ENCODE measurements around the gene ACP7. TPM values are rescaled to one million over a fixed set of nuclear protein-coding genes. Genes with fewer than 3 reads are reported as not detected.

Gene ACP7
- total and polyA plus RNA-seq, 2 of the 4 experiments (the other 2 are of a cell fraction): not detected

DNA sequence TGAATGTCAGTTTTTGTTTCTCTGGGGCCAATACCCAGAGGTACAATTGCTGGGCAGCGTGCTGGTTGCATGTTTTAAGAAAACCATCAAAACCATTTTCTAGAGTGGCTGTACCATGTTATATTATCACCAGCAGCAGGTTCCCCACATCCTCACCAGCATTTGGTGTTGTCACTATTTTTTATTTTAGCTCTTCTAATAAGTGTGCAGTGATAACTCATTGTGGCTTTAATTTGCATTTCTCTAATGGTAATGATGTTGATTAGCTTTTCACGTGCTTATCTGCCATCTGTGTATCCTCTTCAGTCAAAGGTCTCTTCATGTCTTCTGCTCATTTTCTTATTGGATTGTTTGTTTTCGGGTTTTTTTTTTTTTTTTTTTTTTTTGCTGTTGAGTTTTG, 63.3 kb downstream of the ACP7 start:
- Histone ChIP-seq H2BK15ac (ENCODE audit: low read depth, low read length) (no peak overlapping the region), H3K18ac (ENCODE audit: low read depth, low read length) (no peak overlapping the region), H2AFZ (replicated peaks; ENCODE audit: low read length, poor library complexity) (no peak overlapping the region), H3K9me1 (ENCODE audit: insufficient read depth, low read length) (peaks cover 8% of the 10 kb centered on the region; the same call in 1 of the 2 replicates), H2AK9ac (replicated peaks; ENCODE audit: low read depth, low read length, poor library complexity) (no peak overlapping the region), H3K14ac (replicated peaks; ENCODE audit: low read depth, low read length) (no peak overlapping the region), H3K36me3 (ENCODE audit: control insufficient read depth, insufficient read depth, low read length) (peaks cover 3% of the 10 kb centered on the region; the same call in 1 of the 2 replicates), H4K8ac (ENCODE audit: low read depth in 2 of 2, low read length in 2 of 2) (no peak overlapping the region), H2BK120ac (ENCODE audit: low read depth, low read length) (no peak overlapping the region), H4K20me1 (ENCODE audit: insufficient read depth, low read length) (peaks cover 50% of the 10 kb centered on the region), H3K4me1 (ENCODE audit: control insufficient read depth, insufficient read depth, low read length) (peaks cover 2% of the 10 kb centered on the region; the same call in 1 of the 2 replicates), H4K91ac (ENCODE audit: insufficient read depth, low read depth, low read length) (no peak overlapping the region), H3K9me3 (ENCODE audit: control insufficient read depth, insufficient read depth, low read length) (peaks cover 2% of the 10 kb centered on the region), H3K27ac (ENCODE audit: insufficient read depth, low read length) (no peak overlapping the region), H3K56ac (ENCODE audit: extremely low read depth, insufficient read depth, low read length) (no peak overlapping the region), H2BK5ac (ENCODE audit: low read depth, low read length, poor library complexity, severe bottlenecking) (no peak overlapping the region), H3K4ac (ENCODE audit: low read depth, low read length) (no peak overlapping the region), H3K9ac (ENCODE audit: low read depth, low read length) (no peak overlapping the region), H3K79me1 (ENCODE audit: low read depth in 1 of 2, low read length in 2 of 2) (peaks cover 51 to 67% of the 10 kb centered on the region in 2 experiments), H3K23ac (ENCODE audit: low read depth, low read length) (no peak overlapping the region), H3K4me3 (ENCODE audit: insufficient read depth, low read depth, low read length) (no peak overlapping the region), H3K4me2 (ENCODE audit: low read depth, low read length) (no peak overlapping the region), H2AK5ac (ENCODE audit: low read depth, low read length) (no peak overlapping the region), H2BK20ac (ENCODE audit: low read depth, low read length) (no peak overlapping the region), H3K27me3 (ENCODE audit: control insufficient read depth, insufficient read depth, low read length) (no peaks in the 10 kb centered on the region), H4K5ac (ENCODE audit: low read depth, low read length) (no peak overlapping the region)
- ATAC-seq (ENCODE audit: low read depth): no peak
- POLR2A ChIA-PET (ENCODE audit: unreplicated experiment): no interaction called here
- TF ChIP-seq CEBPB (IDR thresholded peaks at IDR 0.05; ENCODE audit: low read depth, low read length): no peak
- no peak for TF ChIP-seq MAZ (IDR thresholded peaks at IDR 0.05; ENCODE audit: borderline replicate concordance, low read depth, low read length)
- no peak for TF ChIP-seq NFE2L2 (IDR thresholded peaks at IDR 0.05; ENCODE audit: low read depth, low read length)
- no peak for TF ChIP-seq CHD1 (IDR thresholded peaks at IDR 0.05; ENCODE audit: low read depth, low read length)
- TF ChIP-seq RCOR1 (IDR thresholded peaks at IDR 0.05; ENCODE audit: insufficient replicate concordance, low read length): no peak
- TF ChIP-seq, protein P1, sequence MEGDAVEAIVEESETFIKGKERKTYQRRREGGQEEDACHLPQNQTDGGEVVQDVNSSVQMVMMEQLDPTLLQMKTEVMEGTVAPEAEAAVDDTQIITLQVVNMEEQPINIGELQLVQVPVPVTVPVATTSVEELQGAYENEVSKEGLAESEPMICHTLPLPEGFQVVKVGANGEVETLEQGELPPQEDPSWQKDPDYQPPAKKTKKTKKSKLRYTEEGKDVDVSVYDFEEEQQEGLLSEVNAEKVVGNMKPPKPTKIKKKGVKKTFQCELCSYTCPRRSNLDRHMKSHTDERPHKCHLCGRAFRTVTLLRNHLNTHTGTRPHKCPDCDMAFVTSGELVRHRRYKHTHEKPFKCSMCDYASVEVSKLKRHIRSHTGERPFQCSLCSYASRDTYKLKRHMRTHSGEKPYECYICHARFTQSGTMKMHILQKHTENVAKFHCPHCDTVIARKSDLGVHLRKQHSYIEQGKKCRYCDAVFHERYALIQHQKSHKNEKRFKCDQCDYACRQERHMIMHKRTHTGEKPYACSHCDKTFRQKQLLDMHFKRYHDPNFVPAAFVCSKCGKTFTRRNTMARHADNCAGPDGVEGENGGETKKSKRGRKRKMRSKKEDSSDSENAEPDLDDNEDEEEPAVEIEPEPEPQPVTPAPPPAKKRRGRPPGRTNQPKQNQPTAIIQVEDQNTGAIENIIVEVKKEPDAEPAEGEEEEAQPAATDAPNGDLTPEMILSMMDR (conservative IDR thresholded peaks at IDR 0.05; ENCODE audit: low read depth, low read length): no peak
- TF ChIP-seq RFX5 (IDR thresholded peaks at IDR 0.05; ENCODE audit: low read depth, low read length): no peak
- no peak for TF ChIP-seq SMC3 (IDR thresholded peaks at IDR 0.05; ENCODE audit: low read depth, low read length)
- no peak for TF ChIP-seq BHLHE40 (IDR thresholded peaks at IDR 0.05; ENCODE audit: low read depth, low read length)
- TF ChIP-seq, protein P2, sequence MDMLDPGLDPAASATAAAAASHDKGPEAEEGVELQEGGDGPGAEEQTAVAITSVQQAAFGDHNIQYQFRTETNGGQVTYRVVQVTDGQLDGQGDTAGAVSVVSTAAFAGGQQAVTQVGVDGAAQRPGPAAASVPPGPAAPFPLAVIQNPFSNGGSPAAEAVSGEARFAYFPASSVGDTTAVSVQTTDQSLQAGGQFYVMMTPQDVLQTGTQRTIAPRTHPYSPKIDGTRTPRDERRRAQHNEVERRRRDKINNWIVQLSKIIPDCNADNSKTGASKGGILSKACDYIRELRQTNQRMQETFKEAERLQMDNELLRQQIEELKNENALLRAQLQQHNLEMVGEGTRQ (IDR thresholded peaks at IDR 0.05; ENCODE audit: low read depth, low read length): no peak
- TF ChIP-seq MAFK (IDR thresholded peaks at IDR 0.05; ENCODE audit: low read depth, low read length): no peak
- no peak for DNase-seq
- in situ Hi-C loops (cut with MboI; ENCODE audit: low sequenced_read_pairs): no loop called here
- no TSS peak for BruUV-seq (replicated peaks)
- CTCF ChIA-PET: no interaction called here
- intact Hi-C loops (cut with micrococcal nuclease): no loop called here
- dilution Hi-C loops (cut with HindIII; ENCODE audit: low sequenced_read_pairs, unreplicated experiment): no loop called here
- no CpG with 5 or more reads among the region's 3 CpGs for whole genome bisulfite sequencing, 2 experiments (ENCODE audit: extremely low coverage in 2 of 2, insufficient read length in 1 of 2)
